ENCODE measurements around the gene USP24.

DNA sequence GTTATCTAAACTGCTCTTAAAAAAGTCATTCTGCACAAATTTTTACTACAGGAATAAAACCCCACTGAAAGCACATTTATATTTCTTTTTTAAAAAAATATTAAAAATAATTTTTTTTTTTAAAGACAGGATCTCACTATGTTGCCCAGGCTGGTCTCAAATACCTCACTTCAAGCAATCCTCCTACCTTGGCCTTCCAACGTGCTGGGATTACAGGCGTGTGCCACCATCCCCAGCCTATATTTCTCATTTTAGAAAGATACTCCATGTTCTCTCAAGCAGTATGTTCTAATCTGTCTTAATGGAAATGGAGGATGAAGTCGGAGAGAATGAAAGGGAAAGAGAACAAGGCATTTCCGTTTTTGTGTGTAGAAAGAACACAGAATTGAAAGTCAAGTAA, 17.1 kb downstream of the USP24 start:
- TF ChIP-seq, protein P1, sequence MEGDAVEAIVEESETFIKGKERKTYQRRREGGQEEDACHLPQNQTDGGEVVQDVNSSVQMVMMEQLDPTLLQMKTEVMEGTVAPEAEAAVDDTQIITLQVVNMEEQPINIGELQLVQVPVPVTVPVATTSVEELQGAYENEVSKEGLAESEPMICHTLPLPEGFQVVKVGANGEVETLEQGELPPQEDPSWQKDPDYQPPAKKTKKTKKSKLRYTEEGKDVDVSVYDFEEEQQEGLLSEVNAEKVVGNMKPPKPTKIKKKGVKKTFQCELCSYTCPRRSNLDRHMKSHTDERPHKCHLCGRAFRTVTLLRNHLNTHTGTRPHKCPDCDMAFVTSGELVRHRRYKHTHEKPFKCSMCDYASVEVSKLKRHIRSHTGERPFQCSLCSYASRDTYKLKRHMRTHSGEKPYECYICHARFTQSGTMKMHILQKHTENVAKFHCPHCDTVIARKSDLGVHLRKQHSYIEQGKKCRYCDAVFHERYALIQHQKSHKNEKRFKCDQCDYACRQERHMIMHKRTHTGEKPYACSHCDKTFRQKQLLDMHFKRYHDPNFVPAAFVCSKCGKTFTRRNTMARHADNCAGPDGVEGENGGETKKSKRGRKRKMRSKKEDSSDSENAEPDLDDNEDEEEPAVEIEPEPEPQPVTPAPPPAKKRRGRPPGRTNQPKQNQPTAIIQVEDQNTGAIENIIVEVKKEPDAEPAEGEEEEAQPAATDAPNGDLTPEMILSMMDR (IDR thresholded peaks at IDR 0.05) = no peak
- no peak for TF ChIP-seq EZH2 (IDR thresholded peaks at IDR 0.05; ENCODE audit: borderline replicate concordance, insufficient read depth, low read depth, low read length, poor library complexity, severe bottlenecking)

Measured in B cell (primary cell).